ENCODE data around the gene C1GALT1.
"Not testable (repeated sequence)": the region's sequence is repeated elsewhere in the genome, so short reads cannot be mapped to it uniquely, and the experiment has no call there.

Gene C1GALT1

DNA sequence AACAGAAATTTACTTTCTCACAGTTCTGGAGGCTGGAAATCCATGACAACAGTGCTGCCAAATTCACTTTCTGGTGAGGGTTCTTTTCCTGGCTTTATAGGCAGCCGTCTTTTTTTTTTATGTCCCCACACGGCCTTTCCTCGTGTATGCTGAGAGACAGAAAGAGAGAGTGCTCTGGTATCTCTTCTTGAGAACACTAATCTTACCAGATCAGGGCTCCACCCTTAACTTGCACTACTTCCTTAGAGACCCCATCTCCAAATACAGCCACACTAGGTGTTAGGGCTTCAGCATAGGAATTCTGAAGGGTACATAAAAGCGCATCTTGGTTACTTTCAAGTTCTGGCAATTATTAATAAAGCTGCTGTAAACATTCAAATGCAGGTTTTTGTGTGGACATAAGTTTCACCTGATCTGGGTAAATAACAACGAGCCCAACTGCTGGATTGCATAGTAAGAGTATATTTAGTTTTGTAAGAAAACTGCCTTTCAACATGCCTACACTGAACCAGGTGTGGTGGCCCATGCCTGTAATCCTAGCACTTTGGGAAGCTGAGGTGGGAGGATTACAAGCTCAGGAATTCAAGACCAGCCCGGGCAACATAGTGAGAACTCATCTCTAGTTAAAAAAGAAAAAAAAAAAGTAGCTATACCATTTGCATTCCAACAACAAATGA lies 8.2 kb upstream of the C1GALT1 start:
- no peak for FAIRE-seq

DNA sequence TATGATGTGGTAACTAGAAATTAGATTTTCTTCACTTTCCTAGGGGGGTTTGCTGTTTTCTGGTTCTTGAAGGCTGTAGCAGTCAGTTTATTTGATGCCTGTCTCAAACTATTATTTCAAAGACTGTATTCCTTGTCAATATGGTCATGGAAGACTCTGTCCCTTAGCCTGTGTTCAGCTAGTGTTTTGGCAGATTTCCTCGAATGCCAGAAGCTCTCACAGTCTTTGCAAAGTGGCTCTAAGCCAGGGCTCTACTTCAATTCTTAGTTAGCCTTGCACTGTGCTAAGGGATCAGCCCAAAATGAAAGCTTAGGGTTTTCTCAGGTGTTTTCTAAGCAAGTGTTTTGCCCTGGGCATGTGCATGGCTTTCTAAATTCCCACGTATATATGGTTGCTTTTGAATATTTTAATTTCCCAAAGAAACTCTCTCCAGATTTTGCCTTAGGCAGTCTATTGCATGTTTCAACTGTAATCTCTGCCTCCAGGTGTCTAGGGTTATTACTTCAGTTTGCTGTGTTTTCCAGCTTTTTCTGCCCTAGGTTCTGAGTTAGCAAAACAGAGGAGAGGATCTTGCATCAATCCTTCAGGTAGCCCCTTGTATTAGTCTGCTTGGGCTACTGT lies 7.2 kb upstream of the C1GALT1 start:
- FAIRE-seq: no peak

GRCh38 chr7:7176406-7177043 lies 5.8 kb upstream of the C1GALT1 start:
- no peak for FAIRE-seq

- FAIRE-seq: no peak
These were observed 5.3 kb upstream of the C1GALT1 start for GRCh38 chr7:7177044-7177517.

GRCh38 chr7:7178081-7178480 lies 4.3 kb upstream of the C1GALT1 start:
- FAIRE-seq: no peak

GRCh38 chr7:7178906-7179305 lies 3.4 kb upstream of the C1GALT1 start:
- FAIRE-seq: no peak

DNA sequence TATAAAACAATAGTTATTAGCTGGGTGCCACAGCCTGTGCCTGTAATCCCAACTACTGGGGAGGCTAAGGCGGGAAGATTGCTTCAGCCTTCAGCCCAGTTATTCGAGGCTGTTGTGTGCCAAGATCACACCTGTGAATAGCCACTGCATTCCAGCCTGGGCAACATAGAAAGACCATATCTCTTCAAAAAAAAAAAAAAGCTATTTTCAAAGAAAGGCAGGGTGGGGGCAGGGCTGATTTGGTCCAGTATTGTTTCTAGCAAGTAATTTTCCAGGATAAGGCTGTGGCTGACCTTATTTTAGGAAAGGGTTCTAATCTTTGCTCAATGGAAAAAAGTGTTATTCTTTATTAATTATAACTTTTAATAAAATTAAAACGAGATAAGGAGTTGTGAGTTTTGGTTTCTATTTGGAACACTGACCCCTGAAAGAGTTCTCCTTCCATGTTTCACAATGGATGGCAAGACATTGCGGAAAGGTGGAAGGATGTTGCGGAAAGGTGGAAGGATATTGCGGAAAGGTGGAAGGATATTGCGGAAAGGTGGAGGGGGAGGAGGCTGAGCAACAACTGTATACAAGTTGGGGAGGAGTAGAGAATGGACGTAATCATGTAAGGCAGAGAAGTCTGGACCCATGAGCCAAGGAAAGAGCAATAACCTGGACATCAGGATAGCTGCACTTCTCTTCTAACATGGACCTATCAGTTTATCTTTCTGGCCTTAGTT lies 1.5 kb upstream of the C1GALT1 start:
- no peak for FAIRE-seq

DNA sequence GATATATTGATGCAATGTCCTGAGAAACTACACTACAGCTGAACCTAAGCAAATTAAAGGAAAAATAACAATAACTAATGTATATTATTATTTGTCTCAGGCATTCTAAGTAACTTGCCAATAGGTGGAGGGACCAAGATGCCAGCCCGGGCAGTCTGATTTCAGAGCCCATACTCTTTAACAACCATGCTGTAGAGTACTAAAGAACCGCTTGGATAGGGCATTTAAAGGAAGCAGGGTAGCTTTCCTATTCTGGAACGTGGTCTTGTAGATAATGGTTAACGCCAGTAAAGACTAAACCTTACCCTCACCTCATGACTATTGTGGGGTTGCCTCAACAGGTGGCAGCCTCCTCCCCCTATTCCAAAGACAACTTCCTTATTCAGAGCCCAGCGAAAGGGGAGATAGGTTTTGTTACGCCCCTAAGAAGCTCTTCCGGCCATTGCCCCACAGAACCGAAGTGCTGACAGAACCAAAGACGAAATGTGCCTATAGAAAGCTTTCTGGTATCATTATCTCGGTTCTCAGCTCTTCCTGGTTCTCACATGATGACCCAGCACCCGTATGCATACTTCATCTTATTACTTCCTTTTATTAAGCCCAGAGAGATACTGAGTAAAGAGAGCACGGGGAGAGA lies 707 bp upstream of the C1GALT1 start:
- no peak for FAIRE-seq

- no peak for FAIRE-seq
These were observed 905 bp downstream of the C1GALT1 start for GRCh38 chr7:7183061-7183837.

DNA sequence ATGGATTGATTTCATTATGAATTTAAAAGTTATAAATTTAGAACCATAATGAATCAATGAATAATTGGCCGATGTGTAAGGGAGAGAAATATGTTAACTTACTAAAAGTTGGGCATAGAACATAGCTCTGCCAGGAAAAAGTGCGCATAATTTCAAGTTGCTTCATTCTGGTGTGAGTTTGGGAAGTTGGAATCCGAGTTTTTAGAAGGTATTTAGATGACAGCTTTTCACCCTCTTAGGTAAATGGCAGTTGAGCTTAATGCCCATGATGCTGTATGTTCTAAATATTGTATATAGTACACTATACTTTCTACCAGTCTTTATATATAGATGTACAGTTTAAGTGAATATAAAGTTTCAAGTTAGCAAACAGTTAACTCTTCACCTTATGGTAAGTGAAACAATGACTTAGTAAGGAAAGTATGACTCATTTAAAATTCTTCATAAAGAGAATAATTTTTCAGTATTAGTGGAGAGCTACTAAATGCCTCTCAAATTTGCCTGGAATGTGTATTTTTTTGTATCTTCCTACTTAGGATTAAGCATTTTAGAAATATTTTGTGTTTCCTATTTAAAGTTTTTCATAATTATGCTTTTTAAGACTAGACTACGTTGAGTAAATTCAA lies 1.6 kb downstream of the C1GALT1 start:
- no peak for FAIRE-seq

- FAIRE-seq: no peak
These were observed 3.1 kb downstream of the C1GALT1 start for GRCh38 chr7:7185371-7185989.

DNA sequence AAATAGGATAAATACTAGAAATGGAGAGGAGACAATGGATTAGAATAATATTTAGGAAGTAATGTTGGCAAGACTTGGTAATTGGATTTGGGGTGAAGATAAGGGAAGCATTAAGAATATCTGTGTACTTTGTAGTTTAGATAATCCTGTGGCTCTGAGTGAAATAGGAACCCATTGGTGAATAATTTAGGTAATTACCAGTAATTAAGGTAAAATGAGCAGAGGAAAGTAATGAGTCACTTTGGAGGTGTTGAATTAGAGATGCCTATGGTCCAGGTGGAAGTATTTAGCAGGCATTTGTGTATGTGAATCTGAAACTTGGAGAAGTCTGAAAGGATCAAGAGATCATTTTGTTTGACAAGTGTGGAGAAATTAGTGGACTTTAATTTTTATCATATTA lies 5.7 kb downstream of the C1GALT1 start:
- no peak for FAIRE-seq

GRCh38 chr7:7188742-7189141 lies 6.4 kb downstream of the C1GALT1 start:
- no peak for FAIRE-seq

- no peak for FAIRE-seq
These were observed 7.8 kb downstream of the C1GALT1 start for GRCh38 chr7:7190142-7190541.

DNA sequence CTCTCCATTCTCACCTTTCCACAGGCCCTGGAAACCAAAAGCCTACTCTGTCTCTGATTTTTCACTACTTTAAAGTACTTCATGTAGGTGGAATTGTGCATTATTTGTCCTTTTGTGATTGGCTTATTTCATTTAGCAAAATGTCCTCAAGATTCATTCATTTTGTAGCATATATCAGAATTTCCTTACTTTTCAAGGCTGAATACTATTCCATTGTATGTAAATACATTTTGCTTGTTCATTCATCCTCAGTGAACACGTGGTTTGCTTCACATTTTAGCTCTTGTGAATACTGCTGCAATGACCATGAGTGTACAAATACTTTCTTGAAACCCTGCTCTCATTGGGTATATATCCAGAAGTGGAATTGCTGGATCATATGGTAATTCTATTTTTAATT lies 8.8 kb downstream of the C1GALT1 start:
- no peak for FAIRE-seq

DNA sequence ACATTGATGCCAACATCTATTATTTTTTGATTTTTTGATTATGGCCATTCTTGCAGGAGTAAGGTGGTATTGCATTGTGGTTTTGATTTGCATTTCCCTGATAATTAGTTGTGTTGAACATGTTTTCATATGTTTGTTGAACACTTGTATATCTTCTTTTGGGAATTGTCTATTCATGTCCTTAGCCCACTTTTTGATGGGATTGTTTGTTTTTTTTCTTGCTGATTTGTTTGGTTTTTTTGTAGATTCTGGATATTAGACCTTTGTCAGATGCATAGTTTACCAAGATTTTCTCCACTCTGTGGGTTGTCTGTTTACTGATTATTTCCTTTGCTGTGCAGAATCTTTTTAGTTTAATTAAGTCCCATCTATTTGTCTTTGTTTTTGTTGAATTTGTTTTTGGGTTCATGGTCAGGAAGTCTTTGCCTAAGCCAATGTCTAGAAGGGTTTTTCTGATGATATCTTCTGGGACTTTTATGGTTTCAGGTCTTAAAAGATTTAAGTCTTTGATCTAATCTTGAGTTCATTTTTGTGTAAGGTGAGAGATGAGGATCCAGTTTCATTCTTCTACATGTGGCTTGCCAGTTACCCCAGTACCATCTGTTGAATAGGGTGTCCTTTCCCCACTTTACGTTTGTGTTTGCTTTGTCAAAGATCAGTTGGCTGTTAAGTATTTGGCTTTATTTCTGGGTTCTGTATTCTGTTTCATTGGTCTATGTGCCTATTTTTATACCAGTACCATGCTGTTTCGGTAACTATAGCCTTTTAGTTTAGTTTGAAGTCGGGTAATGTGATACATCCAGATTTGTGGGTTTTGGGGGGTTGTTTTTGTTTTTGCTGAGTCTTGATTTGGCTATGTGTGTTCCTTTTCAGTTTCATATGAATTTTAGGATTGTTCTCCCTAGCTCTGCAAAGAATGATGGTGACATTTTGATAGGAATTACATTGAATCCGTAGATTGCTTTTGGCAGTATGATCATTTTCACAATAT lies 10.7 kb downstream of the C1GALT1 start:
- not testable (repeated sequence) for FAIRE-seq

DNA sequence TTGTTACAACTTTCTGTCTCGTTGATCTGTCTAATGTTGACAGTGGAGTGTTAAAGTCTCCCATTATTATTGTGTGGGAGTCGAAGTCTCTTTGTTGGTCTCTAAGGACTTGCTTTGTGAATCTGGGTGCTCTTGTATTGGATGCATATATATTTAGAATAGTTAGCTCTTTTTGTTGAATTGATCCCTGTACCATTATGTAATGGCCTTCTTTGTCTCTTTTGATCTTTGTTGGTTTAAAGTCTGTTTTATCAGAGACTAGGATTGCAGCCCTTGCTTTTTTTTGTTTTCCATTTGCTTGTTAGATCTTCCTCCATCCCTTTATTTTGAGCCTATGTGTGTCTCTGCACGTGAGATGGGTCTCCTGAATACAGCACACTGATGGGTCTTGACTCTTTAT lies 17.2 kb downstream of the C1GALT1 start:
- not testable (repeated sequence) for FAIRE-seq

DNA sequence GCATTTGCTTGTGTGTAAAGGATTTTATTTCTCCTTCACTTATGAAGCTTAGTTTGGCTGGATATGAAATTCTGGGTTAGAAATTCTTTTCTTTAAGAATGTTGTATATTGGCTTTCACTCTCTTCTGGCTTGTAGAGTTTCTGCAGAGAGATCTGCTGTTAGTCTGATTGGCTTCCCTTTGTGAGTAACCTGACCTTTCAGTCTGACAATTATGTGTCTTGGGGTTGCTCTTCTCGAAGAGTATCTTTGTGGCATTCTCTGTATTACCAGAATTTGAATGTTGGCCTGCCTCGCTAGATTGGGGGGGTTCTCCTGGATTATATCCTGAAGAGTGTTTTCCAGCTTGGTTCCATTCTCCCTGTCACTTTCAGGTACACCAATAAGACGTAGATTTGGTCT lies 17.9 kb downstream of the C1GALT1 start:
- not testable (repeated sequence) for FAIRE-seq

DNA sequence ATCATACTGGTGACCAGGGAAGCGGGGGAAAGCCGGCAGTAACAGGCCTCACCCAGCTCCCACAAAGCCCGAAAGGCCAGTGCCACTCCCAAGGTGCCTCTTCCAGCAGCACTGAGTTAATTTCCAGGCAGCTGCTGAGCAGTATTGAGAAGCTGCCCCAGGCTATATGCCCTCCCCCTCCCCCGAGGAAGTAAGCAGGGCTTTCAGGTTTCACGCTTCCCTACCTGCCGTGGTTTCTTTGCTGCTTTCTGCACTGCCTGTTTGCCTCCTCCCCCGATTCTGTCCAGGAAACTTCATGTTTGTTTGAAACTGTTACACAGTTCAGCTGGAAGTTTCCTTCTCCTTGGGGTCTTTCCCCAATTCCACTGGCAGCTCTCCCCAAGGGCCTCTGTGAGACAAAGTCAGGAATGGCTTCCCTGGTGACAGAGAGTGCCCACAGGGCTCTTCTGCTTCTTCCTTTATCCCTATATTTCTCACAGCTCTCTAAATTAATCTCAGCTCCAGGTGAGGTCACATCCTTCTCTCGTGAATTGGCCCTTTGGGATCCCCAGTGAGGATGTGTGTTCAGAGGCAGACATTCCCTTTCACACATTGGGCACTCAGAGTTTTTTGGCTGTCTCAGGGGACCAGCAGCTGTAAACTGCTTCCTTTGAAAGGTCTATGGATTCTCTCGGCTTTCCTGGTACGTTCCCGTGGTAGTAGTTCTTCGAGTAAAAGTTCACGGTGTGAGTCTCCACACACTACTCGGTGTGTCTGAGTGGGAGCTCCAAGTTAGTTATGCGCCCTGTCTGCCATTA lies 19.4 kb downstream of the C1GALT1 start:
- FAIRE-seq: no peak

Data from A204.1 (cell line).